ENCODE data around the gene SH3BP1.

Gene SH3BP1

GRCh38 chr22:37661160-37661924 is 21.9 kb downstream of the SH3BP1 start:
- TF ChIP-seq CTCF (IDR thresholded peaks at IDR 0.05) = no peak

GRCh38 chr22:37662039-37662438 is 22.6 kb downstream of the SH3BP1 start:
- TF ChIP-seq CTCF (IDR thresholded peaks at IDR 0.05) = no peak

GRCh38 chr22:37663521-37664140 is 24.2 kb downstream of the SH3BP1 start:
- no peak for TF ChIP-seq CTCF (IDR thresholded peaks at IDR 0.05)

- no peak for TF ChIP-seq CTCF (IDR thresholded peaks at IDR 0.05)
These were observed 25.0 kb downstream of the SH3BP1 start for GRCh38 chr22:37664249-37665101.

- TF ChIP-seq CTCF (IDR thresholded peaks at IDR 0.05) = no peak
These were observed 26.0 kb downstream of the SH3BP1 start for GRCh38 chr22:37665487-37665886.

GRCh38 chr22:37669586-37669985 is 30.1 kb downstream of the SH3BP1 start:
- no peak for TF ChIP-seq CTCF (IDR thresholded peaks at IDR 0.05)

GRCh38 chr22:37672206-37672919 is 32.9 kb downstream of the SH3BP1 start:
- TF ChIP-seq CTCF (IDR thresholded peaks at IDR 0.05) = no peak
